Measurements from ENCODE around the gene TXLNA. TPM values are rescaled to one million over a fixed set of nuclear protein-coding genes. Genes with fewer than 3 reads are reported as not detected.
"Not testable (repeated sequence)": the region's sequence is repeated elsewhere in the genome, so short reads cannot be mapped to it uniquely, and the experiment has no call there.

The TXLNA gene
- 80.0 and 100 TPM in 2 replicates for total RNA-seq

GRCh38 chr1:32179443-32180185, at the start of gene TXLNA:
TXLNA (plus strand) TSS chr1:32179675; CDS start chr1:32180346, 671 bp downstream.
- DNase-seq (ENCODE audit: low read depth, low spot score) = peak; percentile 73

- DNase-seq (ENCODE audit: low read depth, low spot score) = not testable (repeated sequence)
These were observed 45.6 kb upstream of the TXLNA start for GRCh38 chr1:32133950-32134280.

GRCh38 chr1:32137111-32137510, 42.4 kb upstream of the TXLNA start:
- DNase-seq (ENCODE audit: low read depth, low spot score) = no peak

GRCh38 chr1:32138965-32139364, 40.5 kb upstream of the TXLNA start:
- DNase-seq (ENCODE audit: low read depth, low spot score) = no peak

GRCh38 chr1:32142446-32143301, 36.8 kb upstream of the TXLNA start:
- DNase-seq (ENCODE audit: low read depth, low spot score) = no peak

- DNase-seq (ENCODE audit: low read depth, low spot score) = not testable (repeated sequence)
These were observed 36.2 kb upstream of the TXLNA start for GRCh38 chr1:32143302-32143695.

GRCh38 chr1:32144033-32144432, 35.4 kb upstream of the TXLNA start:
- DNase-seq (ENCODE audit: low read depth, low spot score) = no peak

- not testable (repeated sequence) for DNase-seq (ENCODE audit: low read depth, low spot score)
These were observed 31.7 kb upstream of the TXLNA start for GRCh38 chr1:32147799-32148198.

- DNase-seq (ENCODE audit: low read depth, low spot score) = no peak
These were observed 28.6 kb upstream of the TXLNA start for GRCh38 chr1:32150847-32151246.

- DNase-seq (ENCODE audit: low read depth, low spot score) = no peak
These were observed 28.1 kb upstream of the TXLNA start for GRCh38 chr1:32151319-32151787.

GRCh38 chr1:32159189-32159588, 20.3 kb upstream of the TXLNA start:
- no peak for DNase-seq (ENCODE audit: low read depth, low spot score)

GRCh38 chr1:32163405-32163804, 16.1 kb upstream of the TXLNA start:
- no peak for DNase-seq (ENCODE audit: low read depth, low spot score)

- DNase-seq (ENCODE audit: low read depth, low spot score) = not testable (repeated sequence)
These were observed 13.8 kb upstream of the TXLNA start for GRCh38 chr1:32165633-32166032.

GRCh38 chr1:32170991-32171390, 8.5 kb upstream of the TXLNA start:
- DNase-seq (ENCODE audit: low read depth, low spot score) = no peak

- DNase-seq (ENCODE audit: low read depth, low spot score) = no peak
These were observed 6.7 kb upstream of the TXLNA start for GRCh38 chr1:32172621-32173245.

GRCh38 chr1:32178380-32179192, 889 bp upstream of the TXLNA start:
- DNase-seq (ENCODE audit: low read depth, low spot score) = no peak

- DNase-seq (ENCODE audit: low read depth, low spot score) = no peak
These were observed 357 bp upstream of the TXLNA start for GRCh38 chr1:32179193-32179442.

- DNase-seq (ENCODE audit: low read depth, low spot score) = no peak
These were observed 948 bp downstream of the TXLNA start for GRCh38 chr1:32180186-32181060.

- no peak for DNase-seq (ENCODE audit: low read depth, low spot score)
These were observed 1.6 kb downstream of the TXLNA start for GRCh38 chr1:32181065-32181464.

GRCh38 chr1:32181563-32181962, 2.1 kb downstream of the TXLNA start:
- no peak for DNase-seq (ENCODE audit: low read depth, low spot score)

- no peak for DNase-seq (ENCODE audit: low read depth, low spot score)
These were observed 2.6 kb downstream of the TXLNA start for GRCh38 chr1:32182060-32182459.

Measured in pulmonary artery endothelial cell (primary cell).